K562 (cell line): Measurements from ENCODE around the gene ZNF490. TPM values are rescaled to one million over a fixed set of nuclear protein-coding genes. Genes with fewer than 3 reads are reported as not detected.

ENCODE experiments used
- CTBP1 ChIP-seq: fragments of 450-650 bp; IDR thresholded peaks from 2 replicates; pipeline ENCODE4 v1.6.1; 2016; ENCODE audit warnings: borderline replicate concordance
- EZH2 ChIP-seq: IDR thresholded peaks from 2 replicates; pipeline ENCODE4 v1.6.1; 2012; ENCODE audit warnings: low read depth, mild to moderate bottlenecking, inconsistent platforms, low read length, borderline replicate concordance
- GTF2A2 ChIP-seq: IDR thresholded peaks from 2 replicates; pipeline ENCODE4 v1.6.1; 2016; ENCODE audit warnings: mild to moderate bottlenecking, missing genetic modification characterization, missing compliant biosample characterization
- NCOR1 ChIP-seq: fragments of 450-650 bp; IDR thresholded peaks from 2 replicates; pipeline ENCODE4 v1.6.1; 2016; ENCODE audit warnings: mild to moderate bottlenecking, moderate library complexity
- NFATC3 ChIP-seq: fragments of 450-650 bp; IDR thresholded peaks from 2 replicates; pipeline ENCODE4 v1.6.1; 2017; ENCODE audit warnings: mild to moderate bottlenecking
- NFIC ChIP-seq: fragments of 450-650 bp; IDR thresholded peaks from 2 replicates; pipeline ENCODE4 v1.6.1; 2017; ENCODE audit warnings: mild to moderate bottlenecking, inconsistent platforms
- NFXL1 ChIP-seq: fragments of 450-650 bp; formaldehyde crosslinking; IDR thresholded peaks from 2 replicates; pipeline ENCODE4 v1.4.0; 2021; ENCODE audit warnings: mild to moderate bottlenecking
- PYGO2 ChIP-seq: fragments of 450-650 bp; IDR thresholded peaks from 2 replicates; pipeline ENCODE4 v1.6.1; 2016; ENCODE audit warnings: mild to moderate bottlenecking, missing genetic modification characterization, moderate library complexity, missing compliant biosample characterization
- SMARCA5 ChIP-seq: fragments of 450-650 bp; IDR thresholded peaks from 2 replicates; pipeline ENCODE4 v1.6.1; 2016
- ZFPM2 ChIP-seq: fragments of 250-450 bp; sonication (Bioruptor Pico); IDR thresholded peaks from 2 replicates; pipeline ENCODE4 v1.5.1; 2022; ENCODE audit warnings: mild to moderate bottlenecking
- ZNF316 ChIP-seq: fragments of 450-650 bp; IDR thresholded peaks from 2 replicates; pipeline ENCODE4 v1.6.1; 2016
- ZNF431 ChIP-seq: sonication (generic); formaldehyde crosslinking; IDR thresholded peaks from 2 replicates; pipeline ENCODE4 v1.8.0; 2022; ENCODE audit warnings: mild to moderate bottlenecking, missing genetic modification reagents
- polyA plus RNA-seq, 8 experiments: library from polyadenylated mRNA; depleted of rRNA in 4 of 8; stranded (reverse) in 5 of 8; unstranded in 3 of 8; fragments of >200 nt; fragmentation: Nextera tagmentation in 2 of 8; fragmentation: Illumina TruSeq in 1 of 8; extraction: Ambion mirVana in 2 of 8; extraction: Trizol in 1 of 8; gene quantifications; 2 replicates each; pipeline versions ENCODE4 v1.2.1 to v1.2.3, GENCODE V29; 2011 to 2014; ENCODE audit warnings: inconsistent platforms in 1 of 8, missing spikeins in 1 of 8
- total RNA-seq, 7 experiments: library from RNA; depleted of rRNA in 6 of 7; stranded (reverse); fragments of >200 nt in 6 of 7; fragmentation: Illumina TruSeq in 2 of 7; extraction: Trizol in 2 of 7; gene quantifications; 2 replicates each; pipeline versions ENCODE4 v1.2.1 to v1.2.3, GENCODE V29; 2011 to 2021; ENCODE audit warnings: low replicate concordance in 1 of 7
- TF ChIP-seq, protein P1 (sequence below): fragments of 200-600 bp; sonication (generic); IDR thresholded peaks from one replicate; pipeline ENCODE4 v1.6.1; 2012; ENCODE audit warnings: mild to moderate bottlenecking, low read depth, low read length, inconsistent platforms
- TF ChIP-seq, protein P2 (sequence below): fragments of 250-450 bp; sonication (Bioruptor Pico); IDR thresholded peaks from 2 replicates; pipeline ENCODE4 v1.5.0; 2021; ENCODE audit warnings: mild to moderate bottlenecking, moderate library complexity
- TF ChIP-seq, protein P3 (sequence below): conservative IDR thresholded peaks from 2 replicates; pipeline ENCODE4 v1.6.1; 2011; ENCODE audit warnings: low read depth, mild to moderate bottlenecking, low read length; ENCODE audit not compliant: control insufficient read depth

The ZNF490 gene
- total and polyA plus RNA-seq, 9 of the 15 experiments (the other 6 are each of a cell fraction or from before 2014, with no cell fraction given), result 0.90 to 8.3 (median 4.4) TPM

DNA sequence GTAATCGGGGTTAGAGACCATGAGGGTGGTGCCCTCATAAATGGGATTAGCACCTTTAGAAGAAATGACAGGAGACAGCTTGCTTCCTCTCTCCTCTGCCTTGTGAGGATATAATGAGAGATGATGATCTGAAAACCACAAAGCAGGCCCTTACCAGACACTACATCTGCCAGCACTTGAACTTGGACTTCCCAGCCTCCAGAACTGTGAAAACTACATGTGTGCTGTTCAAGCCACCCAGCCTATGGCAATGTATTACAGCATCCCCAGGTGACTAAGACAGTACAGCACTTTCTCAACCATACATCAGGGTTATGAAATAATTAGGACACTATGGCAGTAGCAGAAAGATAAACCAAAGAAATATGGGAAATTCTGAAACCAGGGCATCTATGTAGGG, 66.8 kb downstream of the ZNF490 start (continued):
- TF ChIP-seq, protein P1, sequence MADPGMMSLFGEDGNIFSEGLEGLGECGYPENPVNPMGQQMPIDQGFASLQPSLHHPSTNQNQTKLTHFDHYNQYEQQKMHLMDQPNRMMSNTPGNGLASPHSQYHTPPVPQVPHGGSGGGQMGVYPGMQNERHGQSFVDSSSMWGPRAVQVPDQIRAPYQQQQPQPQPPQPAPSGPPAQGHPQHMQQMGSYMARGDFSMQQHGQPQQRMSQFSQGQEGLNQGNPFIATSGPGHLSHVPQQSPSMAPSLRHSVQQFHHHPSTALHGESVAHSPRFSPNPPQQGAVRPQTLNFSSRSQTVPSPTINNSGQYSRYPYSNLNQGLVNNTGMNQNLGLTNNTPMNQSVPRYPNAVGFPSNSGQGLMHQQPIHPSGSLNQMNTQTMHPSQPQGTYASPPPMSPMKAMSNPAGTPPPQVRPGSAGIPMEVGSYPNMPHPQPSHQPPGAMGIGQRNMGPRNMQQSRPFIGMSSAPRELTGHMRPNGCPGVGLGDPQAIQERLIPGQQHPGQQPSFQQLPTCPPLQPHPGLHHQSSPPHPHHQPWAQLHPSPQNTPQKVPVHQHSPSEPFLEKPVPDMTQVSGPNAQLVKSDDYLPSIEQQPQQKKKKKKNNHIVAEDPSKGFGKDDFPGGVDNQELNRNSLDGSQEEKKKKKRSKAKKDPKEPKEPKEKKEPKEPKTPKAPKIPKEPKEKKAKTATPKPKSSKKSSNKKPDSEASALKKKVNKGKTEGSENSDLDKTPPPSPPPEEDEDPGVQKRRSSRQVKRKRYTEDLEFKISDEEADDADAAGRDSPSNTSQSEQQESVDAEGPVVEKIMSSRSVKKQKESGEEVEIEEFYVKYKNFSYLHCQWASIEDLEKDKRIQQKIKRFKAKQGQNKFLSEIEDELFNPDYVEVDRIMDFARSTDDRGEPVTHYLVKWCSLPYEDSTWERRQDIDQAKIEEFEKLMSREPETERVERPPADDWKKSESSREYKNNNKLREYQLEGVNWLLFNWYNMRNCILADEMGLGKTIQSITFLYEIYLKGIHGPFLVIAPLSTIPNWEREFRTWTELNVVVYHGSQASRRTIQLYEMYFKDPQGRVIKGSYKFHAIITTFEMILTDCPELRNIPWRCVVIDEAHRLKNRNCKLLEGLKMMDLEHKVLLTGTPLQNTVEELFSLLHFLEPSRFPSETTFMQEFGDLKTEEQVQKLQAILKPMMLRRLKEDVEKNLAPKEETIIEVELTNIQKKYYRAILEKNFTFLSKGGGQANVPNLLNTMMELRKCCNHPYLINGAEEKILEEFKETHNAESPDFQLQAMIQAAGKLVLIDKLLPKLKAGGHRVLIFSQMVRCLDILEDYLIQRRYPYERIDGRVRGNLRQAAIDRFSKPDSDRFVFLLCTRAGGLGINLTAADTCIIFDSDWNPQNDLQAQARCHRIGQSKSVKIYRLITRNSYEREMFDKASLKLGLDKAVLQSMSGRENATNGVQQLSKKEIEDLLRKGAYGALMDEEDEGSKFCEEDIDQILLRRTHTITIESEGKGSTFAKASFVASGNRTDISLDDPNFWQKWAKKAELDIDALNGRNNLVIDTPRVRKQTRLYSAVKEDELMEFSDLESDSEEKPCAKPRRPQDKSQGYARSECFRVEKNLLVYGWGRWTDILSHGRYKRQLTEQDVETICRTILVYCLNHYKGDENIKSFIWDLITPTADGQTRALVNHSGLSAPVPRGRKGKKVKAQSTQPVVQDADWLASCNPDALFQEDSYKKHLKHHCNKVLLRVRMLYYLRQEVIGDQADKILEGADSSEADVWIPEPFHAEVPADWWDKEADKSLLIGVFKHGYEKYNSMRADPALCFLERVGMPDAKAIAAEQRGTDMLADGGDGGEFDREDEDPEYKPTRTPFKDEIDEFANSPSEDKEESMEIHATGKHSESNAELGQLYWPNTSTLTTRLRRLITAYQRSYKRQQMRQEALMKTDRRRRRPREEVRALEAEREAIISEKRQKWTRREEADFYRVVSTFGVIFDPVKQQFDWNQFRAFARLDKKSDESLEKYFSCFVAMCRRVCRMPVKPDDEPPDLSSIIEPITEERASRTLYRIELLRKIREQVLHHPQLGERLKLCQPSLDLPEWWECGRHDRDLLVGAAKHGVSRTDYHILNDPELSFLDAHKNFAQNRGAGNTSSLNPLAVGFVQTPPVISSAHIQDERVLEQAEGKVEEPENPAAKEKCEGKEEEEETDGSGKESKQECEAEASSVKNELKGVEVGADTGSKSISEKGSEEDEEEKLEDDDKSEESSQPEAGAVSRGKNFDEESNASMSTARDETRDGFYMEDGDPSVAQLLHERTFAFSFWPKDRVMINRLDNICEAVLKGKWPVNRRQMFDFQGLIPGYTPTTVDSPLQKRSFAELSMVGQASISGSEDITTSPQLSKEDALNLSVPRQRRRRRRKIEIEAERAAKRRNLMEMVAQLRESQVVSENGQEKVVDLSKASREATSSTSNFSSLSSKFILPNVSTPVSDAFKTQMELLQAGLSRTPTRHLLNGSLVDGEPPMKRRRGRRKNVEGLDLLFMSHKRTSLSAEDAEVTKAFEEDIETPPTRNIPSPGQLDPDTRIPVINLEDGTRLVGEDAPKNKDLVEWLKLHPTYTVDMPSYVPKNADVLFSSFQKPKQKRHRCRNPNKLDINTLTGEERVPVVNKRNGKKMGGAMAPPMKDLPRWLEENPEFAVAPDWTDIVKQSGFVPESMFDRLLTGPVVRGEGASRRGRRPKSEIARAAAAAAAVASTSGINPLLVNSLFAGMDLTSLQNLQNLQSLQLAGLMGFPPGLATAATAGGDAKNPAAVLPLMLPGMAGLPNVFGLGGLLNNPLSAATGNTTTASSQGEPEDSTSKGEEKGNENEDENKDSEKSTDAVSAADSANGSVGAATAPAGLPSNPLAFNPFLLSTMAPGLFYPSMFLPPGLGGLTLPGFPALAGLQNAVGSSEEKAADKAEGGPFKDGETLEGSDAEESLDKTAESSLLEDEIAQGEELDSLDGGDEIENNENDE, result no peak
- TF ChIP-seq GTF2A2 (no peak), NFIC (peak; percentile 16), NCOR1 (peak; percentile 7; the same call in 1 of the 2 replicates), SMARCA5 (peak; percentile 66), ZNF316 (no peak), NFATC3 (no peak), ZFPM2 (no peak), CTBP1 (no peak), PYGO2 (tag) (no peak), EZH2 (no peak), NFXL1 (CRISPR knock-in tag) (no peak), ZNF431 (CRISPR knock-in tag) (no peak)
- TF ChIP-seq, protein P2, sequence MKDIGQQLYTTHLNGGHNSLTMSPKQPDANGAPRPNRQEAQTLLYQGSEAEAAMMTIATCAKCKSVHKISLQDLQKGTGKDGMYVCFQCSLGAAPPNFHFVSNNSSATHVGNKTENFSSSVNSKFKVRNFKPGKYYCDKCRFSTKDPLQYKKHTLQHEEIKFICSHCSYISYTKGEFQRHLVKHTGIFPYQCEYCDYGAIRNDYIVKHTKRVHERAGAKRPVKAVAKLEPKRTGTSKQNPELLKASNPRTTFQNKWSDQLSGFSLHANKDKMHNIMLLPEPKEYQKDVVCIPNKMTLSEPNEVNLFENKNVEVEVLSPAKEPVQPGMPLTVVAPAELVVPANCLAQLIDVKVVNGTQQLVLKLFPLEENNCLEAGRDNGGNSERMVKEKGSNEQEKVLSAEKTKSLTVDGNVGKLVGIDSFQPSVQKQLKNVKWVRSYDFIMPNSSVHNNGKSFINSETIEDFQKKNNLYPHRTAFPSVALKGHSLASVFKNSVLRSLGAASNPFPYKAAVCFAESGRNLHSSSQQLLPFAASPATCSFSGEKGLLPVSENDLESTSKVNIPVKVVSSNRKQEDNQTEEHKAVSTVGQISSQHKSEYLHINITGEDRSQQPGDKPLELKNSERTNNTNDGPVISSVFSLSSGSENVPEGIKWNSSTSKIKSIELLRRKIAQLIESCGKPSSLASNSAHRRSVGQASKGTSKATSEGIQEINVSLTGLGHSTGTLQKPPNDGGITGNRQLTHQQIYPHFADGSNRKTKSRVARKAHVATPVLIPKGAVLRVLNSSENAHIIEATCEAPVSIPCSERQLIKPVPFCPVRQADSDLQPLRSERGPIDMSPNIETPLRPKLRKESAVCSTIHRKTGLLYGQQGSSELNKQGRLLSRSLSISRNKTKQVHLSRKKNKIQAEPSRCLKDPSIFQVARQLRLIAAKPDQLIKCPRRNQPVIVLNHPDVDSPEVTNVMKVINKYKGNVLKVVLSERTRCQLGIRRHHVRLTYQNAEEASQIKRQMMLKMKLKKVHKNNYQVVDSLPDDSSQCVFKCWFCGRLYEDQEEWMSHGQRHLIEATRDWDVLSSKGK (CRISPR knock-in tag), result no peak
- TF ChIP-seq, protein P3, sequence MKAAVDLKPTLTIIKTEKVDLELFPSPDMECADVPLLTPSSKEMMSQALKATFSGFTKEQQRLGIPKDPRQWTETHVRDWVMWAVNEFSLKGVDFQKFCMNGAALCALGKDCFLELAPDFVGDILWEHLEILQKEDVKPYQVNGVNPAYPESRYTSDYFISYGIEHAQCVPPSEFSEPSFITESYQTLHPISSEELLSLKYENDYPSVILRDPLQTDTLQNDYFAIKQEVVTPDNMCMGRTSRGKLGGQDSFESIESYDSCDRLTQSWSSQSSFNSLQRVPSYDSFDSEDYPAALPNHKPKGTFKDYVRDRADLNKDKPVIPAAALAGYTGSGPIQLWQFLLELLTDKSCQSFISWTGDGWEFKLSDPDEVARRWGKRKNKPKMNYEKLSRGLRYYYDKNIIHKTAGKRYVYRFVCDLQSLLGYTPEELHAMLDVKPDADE, result no peak
